HG02571 (cell line): ENCODE measurements around the gene AMACR.

ENCODE experiments used
- ATAC-seq: cut with Tn5 transposase; IDR thresholded peaks from one replicate; pipeline ENCODE4 v1.9.1; 2021; ENCODE audit warnings: mild to moderate bottlenecking, moderate library complexity; ENCODE audit not compliant: unreplicated experiment

Gene AMACR

DNA sequence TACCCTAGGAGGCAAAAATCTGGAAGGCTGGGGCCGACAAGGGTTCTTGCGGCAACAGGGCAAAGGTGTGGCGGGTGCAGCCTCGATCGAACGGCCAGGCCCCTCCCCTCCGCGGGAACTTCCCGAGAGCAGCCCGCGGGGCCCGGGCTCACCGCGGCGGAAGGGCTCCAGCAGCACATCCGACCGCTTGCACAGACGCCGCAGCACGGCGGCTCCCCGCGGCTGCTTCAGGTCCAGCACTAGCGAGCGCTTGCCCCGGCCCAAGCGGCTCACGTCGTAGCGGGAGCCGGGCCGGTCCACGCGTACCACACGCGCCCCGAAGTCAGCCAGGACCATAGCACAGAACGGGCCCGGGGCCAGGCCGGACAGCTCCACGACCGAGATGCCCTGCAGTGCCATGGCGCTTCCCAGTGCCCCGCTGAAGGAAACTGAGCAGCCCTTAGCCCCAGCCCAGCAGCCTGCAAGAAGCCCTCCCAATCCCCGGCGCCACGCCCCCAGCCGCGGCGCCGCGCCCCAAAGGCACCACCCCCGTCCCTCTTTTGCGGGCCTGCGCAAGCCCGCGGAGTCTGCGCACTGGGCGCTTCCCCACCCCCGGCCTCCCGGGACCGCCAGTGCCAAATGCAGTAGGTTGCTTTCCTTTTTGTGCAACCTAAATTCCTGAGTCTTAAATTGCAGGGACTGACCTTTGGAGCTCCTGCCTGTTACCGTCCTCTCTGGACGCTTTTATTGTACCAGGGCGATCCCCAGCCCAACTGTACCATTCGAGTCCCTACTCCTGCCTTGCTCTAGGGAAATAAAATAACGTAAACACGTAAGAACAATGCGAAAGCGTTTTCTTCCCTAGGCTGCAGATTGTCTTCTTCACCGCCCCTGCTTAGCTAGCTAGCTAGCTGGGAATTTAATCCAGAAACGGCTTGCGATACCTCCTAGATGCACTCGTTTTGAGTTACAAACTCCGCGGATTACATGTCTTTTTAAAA, at the start of gene AMACR:
TSS of gene AMACR (minus strand) at position 430 of the 980 bp plus-strand sequence. CDS start at position 399, 31 bp downstream.
- ATAC-seq = peak; percentile 94

DNA sequence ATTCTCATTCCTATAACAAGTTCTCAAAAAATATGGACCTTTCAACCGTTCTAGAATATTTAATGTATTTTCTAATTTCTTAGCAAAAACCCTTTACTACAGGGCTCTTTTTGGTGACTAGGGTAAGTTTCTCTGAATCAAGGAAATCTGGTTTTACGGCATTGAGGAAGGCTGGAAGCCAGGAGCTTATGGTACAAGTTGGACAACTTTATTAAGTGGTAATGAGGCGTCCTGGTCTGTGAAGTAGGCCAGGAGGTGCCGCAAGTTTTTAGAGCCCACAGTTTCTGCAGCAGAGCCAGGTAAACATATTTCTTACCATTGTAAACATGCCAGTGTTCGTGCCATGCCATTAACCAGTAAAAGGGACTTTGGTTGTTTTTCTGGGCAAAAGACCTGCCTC, 49.7 kb upstream of the AMACR start:
- no peak for ATAC-seq

DNA sequence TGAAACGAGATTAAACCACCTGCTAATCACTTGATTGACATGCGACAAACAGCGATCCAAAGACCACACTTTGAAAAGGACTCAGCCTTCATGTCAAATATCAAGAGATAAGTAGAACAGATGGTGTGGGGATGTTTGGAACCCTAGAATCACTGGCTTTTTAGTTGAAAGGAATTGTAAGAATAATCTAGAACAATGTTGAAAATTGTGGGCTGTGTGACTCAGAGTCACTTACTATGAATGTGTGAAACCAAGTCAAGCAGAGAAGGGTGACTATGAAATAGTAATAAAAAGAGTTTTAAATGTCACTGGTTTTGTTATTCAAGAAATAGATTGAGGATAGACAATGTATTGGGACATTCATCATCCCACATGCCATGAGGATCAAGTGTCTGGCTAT, 49.3 kb upstream of the AMACR start:
- ATAC-seq = no peak

DNA sequence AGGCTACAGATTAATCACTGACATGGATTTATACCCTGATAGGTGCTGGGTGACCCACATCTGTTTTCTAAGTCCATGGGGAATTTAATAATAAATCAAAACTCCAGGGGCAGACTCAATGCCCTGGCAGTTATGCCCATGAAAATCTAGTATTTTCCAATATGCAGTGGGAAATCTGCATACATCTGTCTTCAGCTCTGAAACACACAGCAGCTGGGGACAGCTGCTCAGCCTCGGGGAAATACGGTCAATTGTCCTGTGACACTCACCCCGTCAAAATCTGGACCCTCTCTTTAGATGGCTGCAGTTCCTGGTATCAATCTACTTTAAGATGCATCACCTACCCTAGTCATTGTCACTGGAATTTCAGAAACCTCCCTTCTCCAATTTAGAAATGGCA, 47.8 kb upstream of the AMACR start:
- ATAC-seq = no peak

DNA sequence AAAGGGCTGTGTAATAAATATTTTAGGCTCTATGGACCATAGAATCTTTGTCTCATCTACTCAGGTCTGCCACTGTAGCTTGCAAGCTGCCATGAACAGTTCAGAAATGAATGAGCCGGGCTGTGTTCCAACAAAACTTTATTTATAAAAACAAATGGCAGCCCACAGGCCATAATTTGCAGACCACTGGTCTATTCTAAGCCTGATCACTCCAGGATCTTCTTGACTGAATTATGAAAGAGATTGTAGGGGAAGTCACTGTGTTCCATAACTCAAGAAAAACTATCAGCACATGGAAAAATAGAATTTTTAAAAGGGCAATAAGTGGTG, 46.5 kb upstream of the AMACR start:
- no peak for ATAC-seq

DNA sequence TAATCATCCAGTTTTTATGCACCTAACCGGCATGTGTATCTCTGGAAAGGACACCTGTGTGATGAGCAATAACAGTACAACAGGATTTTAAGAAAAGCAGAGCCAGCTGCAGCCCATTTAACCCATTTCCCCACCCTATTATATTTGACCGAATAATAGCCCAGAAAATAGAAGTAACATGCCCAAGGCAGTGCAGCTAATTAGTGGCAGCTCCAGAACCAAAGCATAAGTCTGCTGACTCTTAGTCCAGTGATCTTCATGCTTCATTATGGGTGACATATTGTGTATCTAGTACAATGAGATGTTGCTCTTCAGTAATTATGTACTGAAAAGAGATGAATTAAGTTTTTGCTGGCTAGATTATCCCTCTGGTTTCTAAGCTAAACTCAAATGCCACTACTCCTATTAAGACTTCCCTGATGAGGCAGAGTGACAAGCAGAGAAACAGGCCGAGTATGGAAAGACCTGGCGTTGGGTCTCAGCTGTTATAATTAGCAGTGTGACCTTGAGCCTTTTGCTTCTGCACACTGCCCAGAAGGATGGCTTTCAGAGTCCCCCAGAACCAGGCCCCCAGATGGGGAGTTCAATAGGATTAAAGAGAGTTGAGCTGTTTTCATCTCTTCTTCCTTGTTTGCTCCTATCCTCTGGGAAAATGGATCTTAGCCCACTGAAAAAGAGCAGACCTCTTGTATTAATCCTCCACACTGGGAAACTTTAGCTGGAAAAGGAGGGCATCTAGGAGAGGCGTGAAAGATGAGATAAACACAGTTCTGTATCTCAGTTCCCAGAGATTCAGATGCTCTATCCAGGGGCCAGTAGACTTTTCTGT, 45.9 kb upstream of the AMACR start:
- ATAC-seq = no peak

DNA sequence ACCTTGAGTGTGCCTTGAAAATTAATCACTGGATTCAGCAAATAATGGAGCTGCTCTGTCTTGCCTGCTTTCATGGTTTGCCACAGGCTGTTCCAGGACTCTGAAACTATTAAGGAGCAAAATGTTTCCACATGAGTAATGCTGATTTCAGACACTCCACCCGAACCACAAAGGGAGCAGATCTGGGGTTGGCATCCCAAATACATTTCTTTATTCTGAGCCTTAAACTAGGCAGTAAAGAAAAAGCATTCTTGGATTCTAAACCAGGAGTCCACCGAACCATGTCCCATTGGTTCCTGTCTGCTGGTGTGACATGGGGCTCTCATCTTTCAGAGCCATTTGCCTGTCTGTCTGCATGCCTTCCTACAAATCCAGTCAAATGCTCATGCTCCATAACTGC, 45.3 kb upstream of the AMACR start:
- no peak for ATAC-seq

DNA sequence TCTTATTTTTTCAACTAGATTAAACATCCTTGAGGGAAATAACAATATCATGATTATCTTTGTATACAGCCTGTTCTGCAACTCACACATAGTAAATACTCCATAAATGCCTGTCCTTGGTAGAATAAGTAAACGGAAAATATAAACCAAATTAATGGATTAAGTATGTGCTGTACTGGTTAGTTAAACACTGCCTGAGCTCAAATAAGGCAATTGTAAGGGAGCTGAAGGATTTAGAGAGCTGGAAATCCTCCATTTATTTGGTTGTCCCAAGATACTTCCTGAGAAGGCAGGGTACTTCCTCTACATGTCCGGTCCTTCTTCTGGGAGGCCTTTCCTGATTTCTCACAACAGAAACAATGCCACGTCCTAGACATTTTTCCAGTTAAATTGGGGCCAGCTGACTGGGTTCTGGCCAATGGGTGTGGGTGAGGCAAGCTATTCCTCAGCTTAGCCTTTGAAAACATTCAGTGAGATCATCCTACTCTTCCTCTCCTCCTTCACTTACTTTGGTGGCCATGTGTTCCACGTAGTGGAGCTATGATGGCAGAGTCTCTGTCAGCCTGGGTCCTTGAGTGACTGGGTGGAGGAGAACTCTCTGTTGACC, 43.6 kb upstream of the AMACR start:
- ATAC-seq = no peak

DNA sequence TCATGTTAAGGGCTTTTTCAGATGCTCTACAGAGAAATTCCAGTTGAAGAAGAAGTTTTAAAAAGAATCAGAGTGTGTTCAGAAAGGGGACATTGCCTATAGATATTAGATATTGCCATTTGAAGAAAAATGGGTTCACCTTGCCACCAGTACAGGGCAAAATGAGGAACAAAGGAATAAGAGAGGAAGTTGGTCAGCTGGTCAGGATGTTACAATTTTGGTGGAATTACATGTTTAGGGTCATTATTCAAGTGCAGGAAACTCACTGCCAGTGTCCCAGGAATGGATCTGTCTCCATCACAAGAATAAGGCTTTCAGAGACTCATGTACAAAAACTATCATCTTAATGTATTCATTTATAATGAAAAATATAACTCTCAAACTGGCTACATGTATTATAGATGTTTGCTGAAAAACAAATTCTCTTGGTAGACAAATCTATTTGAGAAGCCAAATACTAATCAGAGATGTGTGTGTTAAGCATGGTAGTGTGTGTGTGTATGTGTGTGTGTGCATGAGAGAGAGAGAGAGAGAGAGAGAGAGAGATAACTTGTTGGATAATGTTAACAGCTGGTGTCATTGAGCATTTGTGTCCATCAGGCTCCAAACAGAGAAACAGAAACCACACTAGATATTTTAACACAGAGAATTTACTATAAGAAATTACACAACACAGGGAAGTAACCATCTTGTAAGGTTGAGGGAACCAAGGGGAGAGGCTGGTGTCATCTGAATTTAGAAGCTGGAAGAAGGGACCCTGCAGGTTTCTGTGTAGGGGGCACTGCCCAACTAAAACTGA, 40.1 kb upstream of the AMACR start:
- ATAC-seq = no peak

DNA sequence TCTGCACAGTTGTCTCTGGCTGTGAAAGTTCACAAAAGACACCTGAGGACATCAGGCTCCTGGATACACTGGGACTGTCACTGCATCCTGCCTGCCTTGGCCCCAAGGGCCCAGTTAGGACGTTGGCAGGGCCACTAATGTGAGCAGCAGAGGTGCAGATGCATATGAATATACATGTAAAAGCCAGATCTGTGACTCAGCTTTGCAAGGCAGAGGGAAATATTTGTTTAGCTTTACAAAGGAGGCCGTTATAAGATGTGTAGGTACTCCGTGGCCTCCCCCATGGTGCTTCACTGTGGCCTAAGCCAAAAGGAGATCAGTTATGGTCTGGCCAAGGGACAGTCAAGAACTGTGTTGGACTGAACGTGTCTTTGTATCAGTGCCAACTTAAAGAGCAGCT, 39.3 kb upstream of the AMACR start:
- ATAC-seq = no peak

DNA sequence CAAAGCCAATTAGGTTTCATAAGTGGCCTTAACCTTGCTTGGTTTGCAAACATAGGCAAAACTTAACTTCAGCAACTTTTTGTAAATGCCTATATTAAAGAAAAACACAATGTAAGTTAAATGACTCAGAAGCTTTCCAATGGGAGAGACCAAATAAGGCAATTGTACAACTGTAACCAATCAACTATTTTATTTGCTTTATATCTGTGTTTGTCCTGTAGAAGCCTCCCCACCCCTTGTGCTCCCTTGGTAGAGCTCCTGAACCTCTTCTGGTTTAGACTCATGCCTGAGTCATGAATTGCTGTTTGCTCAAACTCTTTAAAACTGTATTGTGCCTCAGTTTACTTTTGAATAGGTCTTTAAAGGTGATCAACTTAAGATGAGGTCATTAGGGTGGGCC, 38.1 kb upstream of the AMACR start:
- ATAC-seq = no peak

DNA sequence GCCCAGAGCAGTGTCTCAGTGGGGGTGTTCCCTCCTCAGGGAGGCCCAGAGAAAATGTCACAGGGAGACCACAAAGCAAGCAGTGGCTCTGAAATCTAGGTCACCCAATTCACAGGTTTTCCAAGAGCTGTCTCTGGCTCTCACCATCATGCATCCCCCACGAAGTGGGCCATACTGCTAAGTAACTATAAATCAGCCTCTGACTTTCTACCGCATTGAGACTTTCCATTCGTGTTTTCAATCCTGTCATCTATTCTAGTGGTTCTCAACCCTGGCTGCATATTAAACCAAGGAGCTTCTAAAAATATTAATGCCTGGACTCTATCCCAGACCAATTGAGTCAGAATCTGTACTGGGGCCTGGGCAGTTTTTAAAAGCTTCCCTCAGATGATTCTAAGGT, 37.2 kb upstream of the AMACR start:
- ATAC-seq = no peak

DNA sequence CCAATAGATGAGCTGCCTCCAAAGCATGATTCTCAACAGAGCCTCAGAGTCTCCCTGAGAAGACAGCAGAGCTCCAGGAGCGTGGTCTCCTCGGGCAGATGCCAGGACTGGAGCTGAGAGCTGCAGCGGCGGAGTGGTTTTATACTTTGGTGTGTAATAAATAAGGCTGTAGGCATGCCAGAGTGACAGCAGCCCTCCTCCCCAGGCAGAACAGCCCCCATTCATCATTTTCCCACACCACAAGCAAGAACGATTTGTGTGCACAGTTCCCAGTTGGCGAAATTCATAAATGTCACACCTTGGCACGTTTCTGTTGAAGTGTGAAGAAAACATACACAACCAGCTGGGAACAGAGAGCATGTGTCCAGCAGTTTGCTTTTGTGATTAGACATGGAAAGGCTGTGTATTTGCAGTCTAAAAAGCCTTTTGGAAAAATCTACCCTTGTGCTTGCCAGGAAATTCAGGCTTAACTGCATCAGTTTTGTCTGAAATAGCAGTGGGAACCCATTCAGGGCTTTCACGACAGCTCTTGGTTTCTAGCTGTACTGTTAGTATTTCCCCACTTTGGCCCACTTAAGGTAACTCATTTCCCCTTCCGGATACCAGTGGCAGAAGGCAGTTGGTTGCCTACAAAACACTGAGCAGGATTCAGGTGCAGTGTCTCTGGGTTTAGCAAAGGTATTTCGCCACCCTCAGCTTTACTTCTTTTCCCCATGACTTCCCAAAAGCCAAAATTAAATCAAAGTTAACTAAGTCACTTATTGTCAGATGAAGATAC, 35.4 kb upstream of the AMACR start, which contains the start of gene C1QTNF3:
TSS of gene C1QTNF3 (minus strand) at position 115 of the 778 bp plus-strand sequence. CDS start at position 27, 88 bp downstream.
- ATAC-seq = no peak

DNA sequence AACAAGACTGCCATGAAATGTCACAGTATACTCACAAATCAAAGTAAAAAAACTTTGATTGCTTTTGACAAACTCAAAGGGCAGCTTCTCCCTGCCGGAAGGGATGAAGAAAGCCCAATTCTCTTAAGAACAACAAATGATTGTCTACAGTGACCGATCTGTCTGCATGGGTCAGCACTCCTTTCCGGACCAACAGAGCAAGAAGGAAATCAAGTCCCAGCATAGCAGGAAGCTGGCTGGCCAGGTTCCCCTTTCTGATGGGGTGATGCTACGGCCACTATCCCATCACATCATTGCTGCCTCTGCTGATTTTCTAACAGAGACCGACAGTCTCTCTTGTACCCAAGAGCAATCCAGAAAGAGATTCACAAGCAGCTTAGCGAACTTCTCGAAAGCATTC, 34.5 kb upstream of the AMACR start:
- no peak for ATAC-seq

DNA sequence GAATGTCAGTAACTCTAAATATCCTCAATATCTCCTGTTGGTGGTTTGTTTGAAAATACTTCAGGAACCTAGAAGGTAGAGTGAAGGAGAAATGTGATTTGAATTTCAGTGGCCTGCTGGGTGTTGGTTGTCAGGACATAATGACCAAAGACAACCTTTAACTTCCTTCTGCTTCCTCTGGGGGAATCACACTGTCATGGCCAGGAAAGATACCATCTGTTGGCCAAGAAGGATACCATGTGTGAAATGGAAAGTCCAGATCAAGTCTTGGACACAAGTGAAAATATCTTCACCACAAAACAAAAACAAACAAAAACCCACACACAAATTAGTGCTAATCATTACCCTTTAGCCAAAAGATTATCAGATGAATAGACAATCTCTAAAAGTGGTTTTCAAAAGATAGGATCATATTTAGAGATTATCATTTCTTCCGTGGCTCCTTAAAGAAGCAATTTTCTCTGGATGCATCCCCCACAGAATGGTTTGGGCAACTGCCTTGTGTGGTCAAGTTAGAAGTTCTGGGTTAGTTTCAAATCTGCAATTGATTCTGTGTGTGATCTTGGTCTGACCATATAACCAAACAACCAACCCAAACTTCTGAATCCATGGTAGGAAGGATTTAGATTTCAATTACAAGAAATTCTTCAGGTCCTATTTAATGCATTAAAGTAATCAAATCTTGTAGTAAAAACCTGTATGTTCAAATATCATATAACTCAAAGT, 33.6 kb upstream of the AMACR start:
- no peak for ATAC-seq

DNA sequence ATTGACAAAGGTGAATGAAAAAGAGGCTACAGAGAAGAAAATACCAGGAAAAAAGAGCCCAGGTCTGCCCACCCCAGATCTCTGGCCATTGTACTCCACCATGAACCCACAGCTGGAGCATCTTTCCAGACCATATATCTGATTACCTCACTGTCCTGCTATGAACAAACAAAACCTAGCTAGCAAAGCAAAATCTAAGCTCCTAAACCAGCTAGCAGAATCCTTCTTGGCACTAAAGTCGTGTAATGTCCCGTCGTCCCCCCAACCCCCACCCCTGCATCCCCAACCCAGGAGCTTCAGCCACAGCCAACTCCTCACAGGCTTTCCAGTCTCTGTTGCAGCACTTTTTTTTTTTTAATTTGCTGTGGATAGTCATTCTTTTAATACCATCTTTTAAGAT, 32.6 kb upstream of the AMACR start:
- ATAC-seq = no peak

DNA sequence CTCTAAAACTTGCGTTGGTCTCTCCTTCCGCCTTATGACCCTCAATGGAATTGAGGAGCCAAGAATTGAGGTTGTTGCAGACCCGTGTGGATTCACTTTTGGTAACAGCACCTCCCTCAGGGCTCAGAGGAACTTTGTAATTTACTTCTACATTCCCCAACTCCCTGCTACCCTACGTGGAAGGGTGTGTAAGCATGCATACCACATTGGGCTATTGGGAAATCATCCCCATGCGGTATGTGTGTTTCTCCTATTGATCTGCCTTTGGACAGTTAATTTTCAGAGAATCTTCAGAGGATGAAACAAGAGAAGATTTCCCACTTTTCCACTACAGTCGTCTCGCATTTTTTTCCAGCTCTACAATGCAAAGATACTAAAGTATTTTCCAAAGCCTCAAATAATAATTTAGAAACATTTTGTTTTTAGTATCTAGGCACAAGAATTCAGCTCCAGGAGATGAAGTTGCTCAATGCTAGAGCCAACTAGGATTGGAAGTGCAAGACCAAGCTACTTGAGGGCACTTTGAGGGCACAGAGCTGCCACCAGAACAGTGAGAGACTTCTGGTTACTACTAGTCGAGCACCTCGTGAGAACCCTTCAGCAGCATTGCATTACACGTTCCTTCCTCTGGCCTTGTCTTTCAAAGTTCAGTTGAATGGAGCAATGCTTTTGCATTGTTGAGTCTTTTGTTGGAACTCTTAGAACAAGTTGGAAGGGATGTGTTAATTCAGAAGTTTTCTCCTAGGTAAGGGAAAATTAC, 31.7 kb upstream of the AMACR start:
- no peak for ATAC-seq

DNA sequence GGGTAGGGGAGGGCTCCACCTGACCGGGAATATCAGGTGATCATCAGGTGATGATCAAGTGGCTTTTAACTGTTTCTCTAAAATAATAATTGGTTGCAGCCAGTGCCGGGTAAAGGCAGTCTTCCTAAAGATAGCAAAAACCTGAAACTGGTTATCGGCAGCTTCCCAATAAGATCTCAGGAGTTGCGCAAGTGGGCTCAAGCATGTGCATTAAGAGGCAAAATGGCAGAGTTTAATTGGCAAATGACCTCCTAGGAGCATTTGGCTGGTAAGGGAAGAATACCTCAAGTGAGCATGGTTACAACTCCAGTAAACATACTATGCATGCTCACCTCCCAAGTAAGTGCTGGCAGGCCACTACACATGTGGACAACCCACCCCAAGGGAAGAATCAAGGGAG, 31.0 kb upstream of the AMACR start:
- no peak for ATAC-seq

DNA sequence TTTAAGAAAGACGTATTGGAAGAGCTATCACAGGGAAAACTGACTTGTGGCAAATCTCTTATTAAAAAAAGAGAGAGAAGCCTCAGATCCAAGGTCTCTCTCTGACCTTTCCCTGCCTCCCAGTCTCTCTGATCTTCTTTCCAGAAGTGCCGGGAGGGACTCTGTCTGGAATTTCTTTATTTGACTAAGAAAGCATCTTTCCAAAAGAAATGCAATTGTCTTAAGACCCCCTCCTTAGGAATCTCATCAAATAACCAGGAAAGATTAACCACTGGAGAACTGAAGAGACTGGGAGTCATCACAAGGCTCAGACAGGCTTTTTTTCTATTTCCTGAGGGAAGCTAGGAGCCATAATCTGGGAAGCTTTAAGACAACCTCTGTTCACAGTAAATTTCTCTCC, 30.5 kb upstream of the AMACR start:
- no peak for ATAC-seq
